ENCODE data around the gene NUF2.
"Not testable (repeated sequence)": the region's sequence is repeated elsewhere in the genome, so short reads cannot be mapped to it uniquely, and the experiment has no call there.

Gene NUF2

DNA sequence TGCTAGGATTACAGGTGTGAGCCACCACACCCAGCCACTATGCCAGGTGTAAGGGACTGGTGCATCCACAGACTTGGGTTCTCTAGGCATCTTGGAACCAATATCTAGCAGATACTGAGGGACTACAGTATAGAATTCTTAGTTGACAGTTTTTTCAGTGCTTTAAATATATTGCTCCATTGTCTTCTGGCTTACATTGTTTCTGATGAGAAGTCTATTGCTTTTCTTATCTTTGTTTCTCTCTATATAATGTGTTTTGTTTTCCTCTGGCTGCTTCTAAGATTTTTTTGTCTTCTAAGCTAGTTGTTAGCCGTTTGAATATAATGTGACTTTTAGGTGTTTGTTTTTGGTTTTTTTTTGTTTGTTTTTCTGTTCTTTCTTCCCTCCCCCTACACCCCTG lies 13.5 kb downstream of the NUF2 start:
- DNase-seq (ENCODE audit: low spot score): no peak

DNA sequence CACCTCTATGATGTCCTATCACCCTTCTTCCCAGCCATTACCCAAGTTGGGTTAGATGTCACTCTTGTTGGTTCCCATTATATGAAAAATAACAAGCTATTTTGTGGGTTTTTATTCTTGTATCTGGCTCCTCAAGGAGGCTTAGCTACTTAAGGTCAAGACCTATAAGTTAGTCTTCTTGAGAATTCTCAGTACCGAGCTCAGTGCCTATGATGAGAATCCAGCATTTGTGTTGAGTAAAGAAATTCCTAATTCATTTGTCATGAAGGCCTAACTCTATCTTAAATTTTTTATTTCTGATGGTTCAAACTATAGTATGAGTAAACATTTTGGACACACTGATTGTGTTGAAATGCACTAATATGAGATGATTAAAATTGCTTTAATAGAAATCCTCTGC lies 15.9 kb downstream of the NUF2 start:
- DNase-seq (ENCODE audit: low spot score): no peak

DNA sequence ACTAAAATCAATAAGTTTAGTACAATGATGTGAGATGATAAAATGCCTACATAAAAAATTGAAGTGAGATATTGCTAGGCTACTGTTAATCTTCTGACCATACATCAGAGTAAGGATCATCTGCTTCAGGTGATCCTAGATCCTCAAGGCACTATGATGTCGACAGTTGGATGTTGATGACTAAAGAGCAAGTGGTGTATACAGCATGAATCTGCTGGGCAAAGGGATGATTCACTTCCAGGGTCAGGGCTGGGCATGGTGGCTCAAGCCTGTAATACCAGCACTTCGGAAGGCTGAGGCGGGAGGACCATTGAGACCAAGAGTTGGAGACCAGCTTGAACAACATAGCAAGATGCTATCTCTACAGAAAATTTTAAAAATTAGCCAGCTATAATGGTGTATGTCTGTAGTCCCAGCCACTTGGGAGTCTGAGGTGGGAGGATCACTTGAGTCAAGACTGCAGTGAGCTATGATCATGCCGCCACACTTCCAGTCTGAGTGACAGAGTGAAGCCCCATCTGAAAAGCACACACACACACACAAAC lies 24.6 kb downstream of the NUF2 start:
- DNase-seq (ENCODE audit: low spot score): peak; percentile 76

GRCh38 chr1:163347106-163347505 lies 25.4 kb downstream of the NUF2 start:
- DNase-seq (ENCODE audit: low spot score): no peak

DNA sequence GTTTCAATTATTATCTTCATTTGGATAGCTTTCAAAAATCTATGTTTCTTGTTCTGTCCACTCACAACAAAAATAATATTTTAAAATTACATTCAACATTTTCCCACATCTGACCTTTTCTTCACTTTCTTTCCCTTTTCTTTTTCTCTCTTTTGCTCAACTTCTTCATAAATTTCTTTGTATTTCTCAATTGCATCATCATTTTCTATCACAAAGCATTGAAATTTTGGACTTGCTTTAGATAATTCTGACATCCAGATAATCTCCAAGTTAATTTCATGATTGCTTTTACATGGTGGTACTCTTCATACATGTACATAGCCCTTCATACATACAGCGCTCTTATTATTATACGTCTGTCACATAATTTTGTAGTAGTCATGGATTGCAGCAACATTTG lies 30.2 kb downstream of the NUF2 start:
- DNase-seq (ENCODE audit: low spot score): no peak

GRCh38 chr1:163357378-163357777 lies 35.6 kb downstream of the NUF2 start:
- peak; percentile 20 for DNase-seq (ENCODE audit: low spot score)

- not testable (repeated sequence) for DNase-seq (ENCODE audit: low spot score)
These were observed 36.4 kb downstream of the NUF2 start for GRCh38 chr1:163358172-163358571.

DNA sequence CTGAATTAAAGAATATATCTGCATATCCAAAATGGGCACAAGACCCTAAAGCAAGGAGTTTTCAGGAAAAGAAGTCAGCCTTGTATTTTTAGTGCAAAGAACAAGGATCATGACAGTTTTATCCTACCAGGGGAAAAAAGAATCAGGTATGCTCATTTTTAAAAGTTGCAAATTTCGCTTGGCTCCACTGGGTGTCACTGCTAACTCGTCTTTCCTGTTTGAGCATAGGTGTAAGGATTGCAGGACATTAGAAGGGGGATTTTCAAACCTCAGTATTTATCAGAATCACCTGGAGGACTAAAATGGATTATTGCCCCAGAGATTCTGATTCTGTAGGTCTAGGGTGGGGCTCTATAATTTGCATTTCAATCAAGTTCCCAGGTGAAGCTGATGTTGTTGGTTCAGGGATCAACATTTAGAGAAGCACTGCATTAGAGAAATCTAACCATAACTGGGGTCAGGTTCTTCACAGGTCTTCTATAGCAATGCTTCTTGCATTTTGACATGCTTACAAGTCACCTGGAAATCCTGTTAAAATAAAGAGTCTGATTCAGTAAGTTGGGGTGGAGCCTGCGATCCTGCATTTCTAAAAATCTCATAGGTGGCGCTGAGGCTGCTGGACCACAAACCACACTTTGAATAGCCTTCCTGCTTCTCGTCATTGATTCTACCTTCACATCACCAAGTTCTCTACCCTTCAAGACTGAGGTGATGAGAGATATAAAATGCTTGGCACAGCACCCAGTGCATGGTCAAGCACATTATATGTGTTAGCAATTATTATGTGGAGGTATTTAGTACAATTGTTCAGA lies 39.6 kb downstream of the NUF2 start:
- peak; percentile 29 for DNase-seq (ENCODE audit: low spot score)

DNA sequence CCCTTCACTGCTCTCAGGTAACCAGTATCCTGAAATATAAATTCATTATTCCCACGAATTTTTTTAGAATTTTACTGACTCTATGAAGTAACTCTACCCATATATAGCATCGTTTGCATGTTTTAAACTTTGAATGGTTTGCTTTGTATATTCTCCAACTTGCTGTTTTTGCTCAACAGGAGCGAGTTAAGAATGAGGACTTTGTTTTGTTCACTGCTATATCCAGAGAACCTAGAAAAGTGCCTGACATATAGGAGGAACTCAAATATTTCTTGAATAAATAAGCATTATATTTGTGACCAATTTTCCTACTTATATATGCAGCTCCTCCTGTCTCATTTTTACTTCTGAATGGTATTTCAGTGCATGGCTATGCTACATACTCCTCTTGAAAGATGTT lies 43.4 kb downstream of the NUF2 start:
- no peak for DNase-seq (ENCODE audit: low spot score)

GRCh38 chr1:163366555-163366954 lies 44.8 kb downstream of the NUF2 start:
- no peak for DNase-seq (ENCODE audit: low spot score)

- no peak for DNase-seq (ENCODE audit: low spot score)
These were observed 46.0 kb downstream of the NUF2 start for GRCh38 chr1:163367721-163368120.

DNA sequence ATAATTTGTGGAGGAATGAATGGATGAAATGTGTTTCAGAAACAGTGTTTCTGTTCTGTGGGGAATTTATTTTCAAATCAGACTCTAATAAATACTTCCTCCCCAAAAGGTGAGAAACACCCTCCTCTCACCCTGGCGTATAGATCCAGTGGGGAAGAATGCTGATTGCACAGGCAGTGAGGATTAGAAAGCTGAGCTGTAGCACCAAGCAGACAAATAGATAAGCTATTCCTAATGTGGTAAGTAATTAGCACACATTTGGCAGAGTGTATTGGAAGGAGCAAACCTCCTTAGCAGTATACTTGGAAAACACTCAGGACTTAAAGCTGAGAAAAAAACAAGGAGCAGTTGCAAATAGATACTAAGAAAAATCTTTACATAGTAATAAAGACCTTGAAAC lies 50.8 kb downstream of the NUF2 start:
- DNase-seq (ENCODE audit: low spot score): no peak

DNA sequence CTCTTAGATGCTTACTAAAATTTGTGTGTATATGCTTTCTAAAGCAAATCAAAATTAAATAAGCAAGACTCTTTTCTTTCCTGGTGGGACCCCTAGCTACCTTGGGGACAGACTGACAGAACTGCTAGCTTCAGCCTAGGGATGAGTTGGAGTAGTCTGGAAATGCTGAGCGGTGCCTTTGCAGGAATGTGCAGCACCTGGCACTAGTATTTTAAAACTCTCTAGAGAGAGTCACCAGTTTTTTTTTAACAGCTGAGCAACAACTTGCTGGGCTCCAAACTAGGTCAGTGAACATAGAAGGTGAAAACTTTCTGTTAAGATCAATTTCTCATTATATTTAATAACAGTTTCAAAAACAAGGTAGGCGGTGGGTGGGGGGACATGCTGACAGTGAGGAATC lies 56.8 kb downstream of the NUF2 start:
- no peak for DNase-seq (ENCODE audit: low spot score)

DNA sequence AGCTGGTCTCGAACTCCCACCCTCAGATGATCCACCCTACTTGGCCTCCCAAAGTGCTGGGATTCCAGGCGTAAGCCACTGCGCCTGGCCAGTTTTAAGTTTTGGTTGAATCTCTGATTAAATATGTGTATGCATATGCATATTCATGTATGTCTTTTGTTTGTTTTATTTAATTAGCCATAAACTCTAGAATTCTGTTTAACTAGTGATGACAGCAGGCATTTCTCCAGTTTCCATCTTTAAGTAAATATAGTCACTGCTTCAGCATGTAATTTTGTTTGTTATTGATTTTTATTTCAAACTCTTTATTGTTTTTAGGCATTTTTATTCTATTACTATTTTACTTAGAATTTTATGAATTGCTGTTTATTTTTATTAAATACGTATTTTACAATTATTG lies 58.0 kb downstream of the NUF2 start:
- DNase-seq (ENCODE audit: low spot score): no peak

GRCh38 chr1:163381487-163382184 lies 59.9 kb downstream of the NUF2 start:
- DNase-seq (ENCODE audit: low spot score): no peak

GRCh38 chr1:163382395-163382794 lies 60.6 kb downstream of the NUF2 start:
- DNase-seq (ENCODE audit: low spot score): no peak

DNA sequence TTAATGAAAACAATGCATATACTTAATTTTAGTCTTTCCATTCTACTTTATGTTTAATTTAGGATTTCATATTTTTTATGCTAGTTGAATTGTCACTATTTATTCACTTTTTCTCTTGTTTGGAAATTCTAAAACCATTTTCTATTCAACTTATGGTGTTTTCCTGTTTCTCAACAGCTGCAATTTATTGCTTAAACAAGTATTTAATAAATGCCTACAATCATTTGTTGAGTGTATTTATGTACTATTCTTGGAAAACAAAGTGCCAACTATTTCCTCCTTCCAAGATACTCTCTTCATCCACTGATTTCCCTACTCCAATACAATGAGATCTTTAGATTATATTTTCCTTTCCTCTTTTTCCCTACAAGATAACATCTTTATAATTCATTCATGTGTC lies 65.4 kb downstream of the NUF2 start:
- DNase-seq (ENCODE audit: low spot score): no peak

GRCh38 chr1:163388970-163389369 lies 67.2 kb downstream of the NUF2 start:
- DNase-seq (ENCODE audit: low spot score): no peak

DNA sequence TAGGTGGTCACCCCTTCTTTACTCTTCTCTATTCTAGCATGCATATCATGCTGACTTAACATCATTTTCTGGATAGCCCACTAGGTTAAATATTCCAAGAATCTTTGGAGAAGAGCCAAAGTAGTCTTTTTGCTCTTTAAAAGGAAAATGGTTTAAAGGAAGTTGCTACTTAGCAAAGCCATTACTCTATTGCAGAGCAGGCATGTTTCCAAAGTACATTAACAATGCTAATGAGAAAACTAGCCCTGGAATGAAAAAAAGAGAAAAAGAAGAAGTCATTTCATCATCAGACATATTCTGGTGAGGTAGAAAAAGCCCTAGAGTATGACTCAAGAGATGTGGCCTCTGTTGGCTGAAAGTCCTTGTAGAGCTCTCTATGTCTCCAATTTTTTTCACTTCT lies 74.0 kb downstream of the NUF2 start:
- no peak for DNase-seq (ENCODE audit: low spot score)

- no peak for DNase-seq (ENCODE audit: low spot score)
These were observed 75.9 kb downstream of the NUF2 start for GRCh38 chr1:163397451-163398200.

DNA sequence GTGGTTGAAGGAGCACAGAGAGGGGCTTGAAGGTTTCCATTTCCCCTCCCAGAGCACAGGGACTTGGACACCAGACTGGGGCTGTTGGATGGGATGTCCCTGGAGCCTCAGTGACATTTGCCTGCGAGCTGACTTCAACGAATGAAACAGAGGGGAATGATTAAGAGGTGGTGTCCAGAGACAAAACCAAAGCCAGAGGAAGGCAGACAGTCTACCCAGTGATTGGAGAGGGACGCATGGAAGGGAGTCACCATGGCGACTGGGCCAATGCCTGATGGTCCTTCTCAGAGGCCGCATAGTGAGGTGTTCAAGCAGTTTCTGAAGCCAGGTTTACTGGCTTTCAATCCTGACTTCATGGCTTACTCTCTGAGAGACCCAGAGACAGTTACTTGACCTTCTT lies 77.2 kb downstream of the NUF2 start:
- no peak for DNase-seq (ENCODE audit: low spot score)

GRCh38 chr1:163399976-163400601 lies 78.3 kb downstream of the NUF2 start:
- DNase-seq (ENCODE audit: low spot score): no peak
